H4 (cell line): Measurements from ENCODE around the gene SYT12. TPM values are rescaled to one million over a fixed set of nuclear protein-coding genes. Genes with fewer than 3 reads are reported as not detected.

Experiments
- DNase-seq: peaks from one replicate; pipeline ENCODE4 v3.0.0-alpha.2; 2015; ENCODE audit warnings: low spot score
- total RNA-seq: library from RNA; depleted of rRNA; stranded (reverse); fragments of >200 nt; shearing (Covaris generic); gene quantifications from 2 replicates; pipeline ENCODE4 v1.2.3, GENCODE V29; 2014; rRNA removed

SYT12 gene
- total RNA-seq, 1 experiment from 2014 or later = not detected

DNA sequence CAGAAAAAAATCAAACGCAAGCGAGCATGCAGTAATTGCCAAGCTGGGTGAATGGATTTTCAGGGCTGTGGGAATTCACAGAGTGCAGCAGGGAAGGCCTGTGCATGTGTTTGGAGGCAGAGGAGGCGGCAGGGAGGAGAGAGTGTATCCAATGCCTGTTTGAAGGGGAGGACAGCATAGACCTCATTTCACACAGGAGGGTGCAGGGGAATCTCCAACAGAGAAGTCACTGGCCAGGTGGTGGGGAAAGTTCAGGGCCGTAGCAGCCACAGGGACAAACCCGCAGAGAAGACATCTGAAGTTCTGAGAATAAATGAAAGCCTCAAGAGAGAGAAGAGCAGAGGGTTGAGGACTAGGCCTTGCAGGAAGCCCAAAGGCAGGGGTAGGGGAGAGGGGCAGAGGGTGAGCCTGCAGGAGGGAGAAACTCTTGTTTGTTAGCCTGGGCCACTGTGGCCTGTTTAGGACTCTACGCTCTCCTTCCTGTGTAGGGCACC, 76.9 kb downstream of the SYT12 start:
- DNase-seq = no peak

Other genes with a start within 250 kb of the SYT12 start
- gene RCE1, start 179.7 kb upstream of the SYT12 start, total RNA-seq = 23.5 and 27.5 TPM in 2 replicates
- gene LRFN4, start 166.1 kb upstream of the SYT12 start, total RNA-seq = 4.7 and 12.4 TPM in 2 replicates
- 17.1 and 21.6 TPM in 2 replicates for gene PC, start 64.8 kb upstream of the SYT12 start, total RNA-seq
- gene C11orf86, start 47.8 kb upstream of the SYT12 start, total RNA-seq = not detected in 2 replicates
- not detected in 2 replicates for gene RHOD, start 33.7 kb downstream of the SYT12 start, total RNA-seq
- 12.7 and 16.2 TPM in 2 replicates for gene KDM2A, start 96.1 kb downstream of the SYT12 start, total RNA-seq
- gene GRK2, start 243.3 kb downstream of the SYT12 start, total RNA-seq = 15.2 and 16.3 TPM in 2 replicates